ENCODE results near the gene LEMD2.

DNA sequence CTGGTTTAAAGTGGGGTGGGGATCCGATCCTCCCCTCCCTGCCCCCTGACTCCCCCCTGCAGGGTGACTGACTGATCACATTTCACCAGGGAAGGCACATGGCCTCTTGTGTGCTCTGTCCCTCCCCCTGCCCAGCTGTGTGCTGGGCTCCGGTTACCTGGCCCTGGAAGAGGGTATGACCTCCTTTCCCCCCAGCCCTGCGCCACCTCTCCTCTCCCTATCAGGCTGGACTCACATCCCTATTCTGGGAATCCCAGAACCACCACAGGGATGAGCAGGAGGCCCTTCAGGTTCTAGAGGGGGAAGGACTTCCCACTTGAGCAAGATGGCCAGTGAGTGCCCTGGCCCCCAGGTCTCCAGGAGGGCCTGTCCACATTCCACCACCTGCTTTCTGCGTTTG, 40.1 kb downstream of the LEMD2 start:
- TF ChIP-seq EP300 (IDR thresholded peaks at IDR 0.05) = no peak
- TF ChIP-seq, protein P1, sequence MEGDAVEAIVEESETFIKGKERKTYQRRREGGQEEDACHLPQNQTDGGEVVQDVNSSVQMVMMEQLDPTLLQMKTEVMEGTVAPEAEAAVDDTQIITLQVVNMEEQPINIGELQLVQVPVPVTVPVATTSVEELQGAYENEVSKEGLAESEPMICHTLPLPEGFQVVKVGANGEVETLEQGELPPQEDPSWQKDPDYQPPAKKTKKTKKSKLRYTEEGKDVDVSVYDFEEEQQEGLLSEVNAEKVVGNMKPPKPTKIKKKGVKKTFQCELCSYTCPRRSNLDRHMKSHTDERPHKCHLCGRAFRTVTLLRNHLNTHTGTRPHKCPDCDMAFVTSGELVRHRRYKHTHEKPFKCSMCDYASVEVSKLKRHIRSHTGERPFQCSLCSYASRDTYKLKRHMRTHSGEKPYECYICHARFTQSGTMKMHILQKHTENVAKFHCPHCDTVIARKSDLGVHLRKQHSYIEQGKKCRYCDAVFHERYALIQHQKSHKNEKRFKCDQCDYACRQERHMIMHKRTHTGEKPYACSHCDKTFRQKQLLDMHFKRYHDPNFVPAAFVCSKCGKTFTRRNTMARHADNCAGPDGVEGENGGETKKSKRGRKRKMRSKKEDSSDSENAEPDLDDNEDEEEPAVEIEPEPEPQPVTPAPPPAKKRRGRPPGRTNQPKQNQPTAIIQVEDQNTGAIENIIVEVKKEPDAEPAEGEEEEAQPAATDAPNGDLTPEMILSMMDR (IDR thresholded peaks at IDR 0.05) = no peak
- TF ChIP-seq, protein P2, sequence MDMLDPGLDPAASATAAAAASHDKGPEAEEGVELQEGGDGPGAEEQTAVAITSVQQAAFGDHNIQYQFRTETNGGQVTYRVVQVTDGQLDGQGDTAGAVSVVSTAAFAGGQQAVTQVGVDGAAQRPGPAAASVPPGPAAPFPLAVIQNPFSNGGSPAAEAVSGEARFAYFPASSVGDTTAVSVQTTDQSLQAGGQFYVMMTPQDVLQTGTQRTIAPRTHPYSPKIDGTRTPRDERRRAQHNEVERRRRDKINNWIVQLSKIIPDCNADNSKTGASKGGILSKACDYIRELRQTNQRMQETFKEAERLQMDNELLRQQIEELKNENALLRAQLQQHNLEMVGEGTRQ (IDR thresholded peaks at IDR 0.05) = no peak
- TF ChIP-seq POLR2A (IDR thresholded peaks at IDR 0.05; ENCODE audit: low read length) = no peak
- TF ChIP-seq SREBF2 (IDR thresholded peaks at IDR 0.05) = no peak
- no peak for TF ChIP-seq JUN (IDR thresholded peaks at IDR 0.05)
- no peak for TF ChIP-seq RFX5 (IDR thresholded peaks at IDR 0.05)
- TF ChIP-seq, protein P3, sequence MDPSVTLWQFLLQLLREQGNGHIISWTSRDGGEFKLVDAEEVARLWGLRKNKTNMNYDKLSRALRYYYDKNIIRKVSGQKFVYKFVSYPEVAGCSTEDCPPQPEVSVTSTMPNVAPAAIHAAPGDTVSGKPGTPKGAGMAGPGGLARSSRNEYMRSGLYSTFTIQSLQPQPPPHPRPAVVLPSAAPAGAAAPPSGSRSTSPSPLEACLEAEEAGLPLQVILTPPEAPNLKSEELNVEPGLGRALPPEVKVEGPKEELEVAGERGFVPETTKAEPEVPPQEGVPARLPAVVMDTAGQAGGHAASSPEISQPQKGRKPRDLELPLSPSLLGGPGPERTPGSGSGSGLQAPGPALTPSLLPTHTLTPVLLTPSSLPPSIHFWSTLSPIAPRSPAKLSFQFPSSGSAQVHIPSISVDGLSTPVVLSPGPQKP (IDR thresholded peaks at IDR 0.05; ENCODE audit: low read depth, low read length) = no peak
- TF ChIP-seq, protein P4, sequence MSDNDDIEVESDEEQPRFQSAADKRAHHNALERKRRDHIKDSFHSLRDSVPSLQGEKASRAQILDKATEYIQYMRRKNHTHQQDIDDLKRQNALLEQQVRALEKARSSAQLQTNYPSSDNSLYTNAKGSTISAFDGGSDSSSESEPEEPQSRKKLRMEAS (IDR thresholded peaks at IDR 0.05) = no peak
- TF ChIP-seq CBX8 (IDR thresholded peaks at IDR 0.05) = no peak
- TF ChIP-seq MAFK (IDR thresholded peaks at IDR 0.05; ENCODE audit: partially characterized antibody) = no peak
- TF ChIP-seq POLR2AphosphoS2 (conservative IDR thresholded peaks at IDR 0.05; ENCODE audit: low read length) = no peak
- TF ChIP-seq, protein P5, sequence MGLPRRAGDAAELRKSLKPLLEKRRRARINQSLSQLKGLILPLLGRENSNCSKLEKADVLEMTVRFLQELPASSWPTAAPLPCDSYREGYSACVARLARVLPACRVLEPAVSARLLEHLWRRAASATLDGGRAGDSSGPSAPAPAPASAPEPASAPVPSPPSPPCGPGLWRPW (IDR thresholded peaks at IDR 0.05) = no peak
- no peak for TF ChIP-seq HDAC2 (IDR thresholded peaks at IDR 0.05)

All from A549 (cell line).